Measurements from ENCODE around the gene FAM72A. TPM values are rescaled to one million over a fixed set of nuclear protein-coding genes. Genes with fewer than 3 reads are reported as not detected.
"Not testable (repeated sequence)": the region's sequence is repeated elsewhere in the genome, so short reads cannot be mapped to it uniquely, and the experiment has no call there.

The FAM72A gene
- total RNA-seq, 1 donor from 2014 or later, result 2.0 TPM

GRCh38 chr1:206174182-206174868 lies 28.3 kb downstream of the FAM72A start:
- DNase-seq (ENCODE audit: extremely low spot score in 2 of 2), result not testable (repeated sequence)

GRCh38 chr1:206173110-206173719 lies 29.4 kb downstream of the FAM72A start:
- DNase-seq (ENCODE audit: extremely low spot score in 2 of 2); intact Hi-C loops (cut with DNase I); H3K27me3 ChIP-seq; H3K4me3 ChIP-seq; H3K36me3 ChIP-seq; H3K4me1 ChIP-seq; H3K27ac ChIP-seq; H3K9me3 ChIP-seq: not testable (repeated sequence)

More at GRCh38 chr1:206174182-206174868, 28.3 kb downstream of the FAM72A start:
- H3K36me3 ChIP-seq; H3K4me1 ChIP-seq; intact Hi-C loops (cut with DNase I); H3K27ac ChIP-seq; H3K27me3 ChIP-seq; H3K4me3 ChIP-seq; H3K9me3 ChIP-seq: not testable (repeated sequence)

GRCh38 chr1:206169794-206170193 lies 32.8 kb downstream of the FAM72A start:
- H3K27ac ChIP-seq; H3K4me3 ChIP-seq; H3K9me3 ChIP-seq; intact Hi-C loops (cut with DNase I); DNase-seq (ENCODE audit: extremely low spot score in 2 of 2); H3K27me3 ChIP-seq; H3K36me3 ChIP-seq; H3K4me1 ChIP-seq: not testable (repeated sequence)

GRCh38 chr1:206167350-206168029 lies 35.1 kb downstream of the FAM72A start:
- H3K4me1 ChIP-seq; DNase-seq (ENCODE audit: extremely low spot score in 2 of 2); intact Hi-C loops (cut with DNase I): not testable (repeated sequence)

GRCh38 chr1:206145771-206146290 lies 56.8 kb downstream of the FAM72A start:
- no peaks in the 10 kb centered on the region for H3K9me3 ChIP-seq
- H3K4me3 ChIP-seq, result no peak overlapping the region
- DNase-seq (ENCODE audit: extremely low spot score in 2 of 2), result no peak
- TF ChIP-seq POLR2A (IDR thresholded peaks at IDR 0.05) (no peak), CTCF (IDR thresholded peaks at IDR 0.05) (no peak), POLR2AphosphoS5 (IDR thresholded peaks at IDR 0.05; ENCODE audit: insufficient read depth in 1 of 2, low read depth in 1 of 2) (no peak)
- H3K27me3 ChIP-seq, result no peaks in the 10 kb centered on the region
- intact Hi-C loops (cut with DNase I), result no loop called here
- H3K36me3 ChIP-seq, result no peaks in the 10 kb centered on the region
- H3K27ac ChIP-seq, result no peak overlapping the region
- no peaks in the 10 kb centered on the region for H3K4me1 ChIP-seq

More at GRCh38 chr1:206167350-206168029, 35.1 kb downstream of the FAM72A start:
- H3K4me3 ChIP-seq, H3K9me3 ChIP-seq, H3K27ac ChIP-seq, H3K36me3 ChIP-seq, H3K27me3 ChIP-seq: not testable (repeated sequence)

- TF ChIP-seq POLR2AphosphoS5 (IDR thresholded peaks at IDR 0.05; ENCODE audit: insufficient read depth in 1 of 2, low read depth in 1 of 2) (no peak), CTCF (IDR thresholded peaks at IDR 0.05) (no peak), POLR2A (IDR thresholded peaks at IDR 0.05) (no peak)
- Histone ChIP-seq H3K27ac (no peak overlapping the region), H3K4me1 (no peaks in the 10 kb centered on the region), H3K27me3 (no peaks in the 10 kb centered on the region), H3K9me3 (no peaks in the 10 kb centered on the region), H3K36me3 (no peaks in the 10 kb centered on the region), H3K4me3 (no peak overlapping the region)
- DNase-seq (ENCODE audit: extremely low spot score in 2 of 2), result no peak
- intact Hi-C loops (cut with DNase I), result no loop called here
Observed at GRCh38 chr1:206144605-206145004, 58.0 kb downstream of the FAM72A start.
